M059J (cell line): ENCODE results near the gene LIMA1. TPM values are rescaled to one million over a fixed set of nuclear protein-coding genes. Genes with fewer than 3 reads are reported as not detected.
"Not testable (repeated sequence)": the region's sequence is repeated elsewhere in the genome, so short reads cannot be mapped to it uniquely, and the experiment has no call there.

Source experiments
- DNase-seq: peaks from one replicate; pipeline ENCODE4 v3.0.0-alpha.2; 2012; ENCODE audit warnings: low read depth
- total RNA-seq: library from RNA; depleted of rRNA; stranded (reverse); fragments of >200 nt; shearing (Covaris generic); gene quantifications from 2 replicates; pipeline ENCODE4 v1.2.3, GENCODE V29; 2014; rRNA removed

LIMA1 gene
- total RNA-seq = 199 and 240 TPM in 2 replicates

GRCh38 chr12:50283229-50283923 is at the start of gene LIMA1:
Gene LIMA1 (minus strand): TSS chr12:50283520. CDS start chr12:50248751, 34,769 bp downstream.
- DNase-seq = peak; percentile 84

GRCh38 chr12:50331745-50332144 is 48.4 kb upstream of the LIMA1 start:
- no peak for DNase-seq

DNA sequence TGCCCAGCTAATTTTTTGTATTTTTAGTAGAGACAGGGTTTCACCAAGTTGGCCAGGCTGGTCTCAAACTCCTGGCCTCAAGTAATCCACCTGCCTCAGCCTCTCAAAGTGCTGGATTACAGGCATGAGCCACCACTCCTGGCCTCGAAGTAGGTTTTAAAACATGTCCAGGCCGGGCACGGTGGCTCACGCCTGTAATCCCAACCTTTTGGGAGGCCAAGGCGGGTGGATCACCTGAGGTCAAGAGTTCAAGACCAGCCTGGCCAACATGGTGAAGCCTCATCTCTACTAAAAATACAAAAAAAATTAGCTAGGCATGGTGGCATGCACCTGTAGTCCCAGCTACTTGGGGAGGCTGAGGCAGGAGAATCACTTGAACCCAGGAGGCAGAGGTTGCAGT is 45.3 kb upstream of the LIMA1 start:
- not testable (repeated sequence) for DNase-seq

GRCh38 chr12:50326590-50327284 is 43.4 kb upstream of the LIMA1 start:
- DNase-seq = peak; percentile 74

DNA sequence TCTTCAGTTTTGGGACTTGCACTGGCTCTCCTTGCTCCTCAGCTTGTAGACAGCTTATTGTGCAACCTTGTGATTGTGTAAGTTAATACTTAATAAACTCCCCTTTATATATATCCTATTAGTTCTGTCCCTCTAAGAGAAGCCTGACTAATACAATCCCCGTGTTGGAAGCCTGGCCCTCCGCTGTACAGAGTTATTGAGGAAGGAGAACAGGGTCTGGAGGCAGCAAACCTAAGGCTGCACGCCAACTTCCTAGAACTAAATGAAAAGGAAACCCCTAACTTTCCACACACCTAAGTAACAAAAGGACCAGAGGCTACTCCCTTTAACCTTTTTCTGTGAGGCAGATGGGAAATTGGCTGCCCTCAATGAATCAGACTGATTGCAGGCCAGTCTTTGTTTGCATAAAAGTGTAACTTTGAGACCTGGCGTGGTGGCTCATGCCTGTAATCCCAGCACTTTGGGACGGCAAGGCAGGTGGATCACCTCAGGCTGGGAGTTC is 42.6 kb upstream of the LIMA1 start:
- DNase-seq = no peak

DNA sequence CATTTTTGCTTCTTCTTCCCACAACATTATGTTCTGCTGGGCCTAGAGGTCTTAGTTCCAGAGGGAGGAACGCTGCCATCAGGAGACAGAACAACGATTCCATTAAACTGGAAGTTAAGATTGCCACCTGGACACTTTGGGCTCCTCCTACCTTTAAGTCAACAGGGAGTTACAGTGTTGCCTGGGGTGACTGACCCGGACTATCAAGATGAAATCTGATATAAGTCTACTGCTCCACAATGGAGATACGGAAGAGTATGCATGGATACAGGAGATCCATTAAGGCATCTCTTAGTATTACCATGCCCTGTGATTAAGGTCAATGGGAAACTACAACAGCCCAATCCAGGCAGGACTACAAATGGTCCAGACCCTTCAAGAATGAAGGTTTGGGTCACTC is 41.5 kb upstream of the LIMA1 start:
- not testable (repeated sequence) for DNase-seq

- not testable (repeated sequence) for DNase-seq
Measured at GRCh38 chr12:50324077-50324476, 40.8 kb upstream of the LIMA1 start.

DNA sequence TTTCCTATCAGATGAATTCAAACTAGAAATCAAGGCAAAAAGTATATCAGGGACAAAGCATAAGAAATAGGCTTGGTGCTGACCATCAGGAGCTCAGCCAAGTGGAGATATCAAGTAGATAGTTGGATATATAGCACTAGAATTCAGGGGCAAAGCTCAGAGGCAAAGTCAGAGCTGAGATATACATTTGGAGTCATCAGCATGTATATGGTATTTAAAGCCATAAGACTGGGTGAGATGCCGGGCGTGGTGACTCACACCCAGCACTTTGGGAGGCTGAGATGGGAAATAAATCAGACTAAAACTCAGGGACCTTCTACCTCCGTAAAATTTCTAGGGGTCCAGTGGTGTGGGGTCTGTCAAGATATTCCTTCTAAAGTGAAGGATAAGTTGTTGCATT is 38.9 kb upstream of the LIMA1 start:
- no peak for DNase-seq

GRCh38 chr12:50317203-50317602 is 33.9 kb upstream of the LIMA1 start:
- DNase-seq = peak; percentile 20

DNA sequence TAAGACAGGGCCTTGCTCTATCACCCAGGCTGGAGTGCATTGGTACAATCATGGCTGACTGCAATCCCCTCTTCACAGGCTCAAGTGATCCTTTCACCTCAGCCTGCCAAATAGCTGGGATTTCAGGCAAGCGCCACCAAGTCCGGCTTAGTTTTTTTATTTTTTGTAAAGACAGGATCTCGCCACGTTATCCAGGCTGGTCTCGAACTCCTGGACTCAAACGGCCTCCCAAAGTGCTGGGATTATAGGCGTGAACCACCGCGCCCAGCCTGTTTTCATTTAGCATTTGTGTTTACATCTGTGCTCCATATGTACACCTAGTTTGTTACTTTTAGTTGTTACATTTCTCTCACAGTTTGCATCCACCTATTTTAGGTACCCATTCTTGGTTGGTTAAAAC is 32.5 kb upstream of the LIMA1 start:
- DNase-seq = no peak

DNA sequence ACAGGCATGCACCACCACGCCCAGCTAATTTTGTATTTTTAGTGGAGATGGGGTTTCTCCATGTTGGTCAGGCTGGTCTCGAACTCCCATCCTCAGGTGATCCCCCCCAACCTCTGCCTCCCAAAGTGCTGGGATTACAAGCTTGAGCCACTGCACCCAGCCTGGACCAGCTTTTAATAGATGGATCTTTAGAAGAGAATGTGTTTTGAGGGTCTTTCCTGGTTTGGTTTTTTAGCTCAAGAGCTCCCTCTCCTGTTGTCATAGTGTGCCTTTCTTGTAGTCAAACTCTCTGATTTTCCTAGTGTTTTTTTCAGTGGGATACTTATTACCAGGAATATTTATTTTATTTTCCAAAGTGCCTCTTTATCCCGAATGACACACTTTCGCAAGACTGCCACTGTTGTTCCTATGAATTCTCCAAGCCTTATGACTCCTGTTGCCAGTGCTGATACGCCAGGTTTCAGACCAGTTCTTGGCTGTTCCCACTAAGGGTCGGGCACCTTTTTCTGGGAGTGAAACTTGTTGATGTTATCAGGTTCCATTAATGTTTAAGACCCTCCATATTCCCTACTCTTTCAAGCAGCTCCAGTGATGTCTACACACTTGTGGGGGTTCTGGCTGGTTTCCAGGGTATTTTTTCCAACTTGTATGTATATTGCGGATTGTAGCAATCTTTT is 31.5 kb upstream of the LIMA1 start:
- DNase-seq = peak; percentile 55

GRCh38 chr12:50313971-50314370 is 30.7 kb upstream of the LIMA1 start:
- DNase-seq = not testable (repeated sequence)

DNA sequence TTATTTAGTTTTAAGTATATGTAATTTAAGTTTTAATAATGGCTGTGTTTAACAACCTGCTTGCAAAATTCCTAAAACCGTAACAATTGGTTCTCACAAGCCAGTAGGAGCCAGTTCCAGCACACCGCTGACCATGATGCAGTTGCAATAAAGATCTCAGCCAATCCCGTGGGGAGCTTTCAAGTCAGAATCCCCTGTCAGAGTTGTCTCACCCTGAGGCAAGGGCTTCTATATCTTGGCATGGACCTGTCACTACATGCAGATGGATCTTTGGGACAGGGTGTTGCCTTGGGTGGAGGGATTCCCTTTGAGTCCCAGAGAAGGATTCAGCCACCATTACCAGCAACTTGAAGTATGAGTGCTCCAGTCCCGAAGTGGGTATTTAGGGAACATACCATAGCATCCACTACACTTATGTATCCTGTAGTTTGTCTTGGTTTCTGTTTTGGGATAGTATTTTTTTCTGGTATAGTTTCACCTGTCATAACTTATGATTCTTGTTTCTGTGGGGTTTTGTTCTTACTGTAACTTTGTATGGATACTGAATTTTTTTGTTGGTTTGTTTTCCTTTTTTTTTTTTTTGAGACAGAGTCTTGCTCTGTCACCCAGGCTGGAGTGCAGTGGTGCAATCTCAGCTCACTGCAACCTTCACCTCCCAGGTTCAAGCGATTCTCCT is 30.1 kb upstream of the LIMA1 start:
- no peak for DNase-seq

DNA sequence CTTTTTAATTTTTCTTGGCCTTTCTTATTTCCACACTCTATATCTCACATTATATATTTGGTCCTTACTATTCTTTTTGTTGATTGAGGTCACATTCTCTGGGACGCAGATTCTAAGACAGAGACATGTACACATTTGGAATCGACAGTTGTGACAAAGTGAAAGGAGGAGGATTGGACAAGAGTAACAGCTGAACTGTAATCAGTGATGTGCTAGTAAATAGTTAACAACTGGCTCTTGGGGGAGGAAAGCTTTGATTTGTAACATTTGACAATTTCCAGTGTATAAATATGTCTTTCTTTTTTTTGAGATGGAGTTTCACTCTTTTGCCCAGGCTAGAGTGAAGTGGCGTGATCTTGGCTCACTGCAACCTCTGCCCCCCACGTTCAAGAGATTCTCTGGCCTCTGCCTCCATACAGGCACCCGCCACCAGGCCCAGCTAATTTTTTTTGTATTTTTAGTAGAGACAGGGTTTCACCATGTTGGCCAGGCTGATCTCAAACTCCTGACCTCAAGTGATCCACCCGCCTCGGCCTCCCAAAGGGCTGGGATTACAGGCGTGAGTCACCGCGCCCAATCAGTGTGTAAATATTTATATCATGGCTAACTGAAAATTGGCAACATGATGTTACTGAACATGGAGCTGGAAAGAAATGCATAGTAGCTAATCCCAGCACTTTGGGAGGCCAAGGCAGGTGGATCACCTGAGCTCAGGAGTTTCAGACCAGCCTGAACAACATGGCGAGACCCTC is 28.7 kb upstream of the LIMA1 start:
- peak; percentile 83 for DNase-seq

GRCh38 chr12:50309950-50310349 is 26.6 kb upstream of the LIMA1 start:
- no peak for DNase-seq

- peak; percentile 88 for DNase-seq
Measured at GRCh38 chr12:50302686-50303085, 19.4 kb upstream of the LIMA1 start.

- no peak for DNase-seq
Measured at GRCh38 chr12:50297996-50298395, 14.7 kb upstream of the LIMA1 start.

GRCh38 chr12:50297027-50297426 is 13.7 kb upstream of the LIMA1 start:
- peak; percentile 19 for DNase-seq

DNA sequence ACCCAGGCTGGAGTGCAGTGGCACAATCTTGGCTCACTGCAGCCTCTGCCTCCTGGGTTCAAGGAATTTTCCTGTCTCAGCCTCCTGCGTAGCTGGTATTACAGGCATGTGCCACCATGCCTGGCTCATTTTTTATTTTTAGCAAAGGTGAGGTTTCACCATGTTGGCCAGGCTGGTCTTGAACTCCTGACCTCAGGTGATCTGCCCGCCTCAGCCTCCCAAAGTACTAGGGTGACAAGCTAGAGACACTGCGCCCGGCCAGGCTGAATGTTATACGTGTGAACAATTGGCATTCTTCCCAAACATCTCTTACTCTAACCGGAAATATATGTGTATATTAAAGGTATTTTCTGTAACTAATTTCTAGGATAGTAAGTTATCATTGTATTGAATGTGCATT is 13.2 kb upstream of the LIMA1 start:
- DNase-seq = no peak

DNA sequence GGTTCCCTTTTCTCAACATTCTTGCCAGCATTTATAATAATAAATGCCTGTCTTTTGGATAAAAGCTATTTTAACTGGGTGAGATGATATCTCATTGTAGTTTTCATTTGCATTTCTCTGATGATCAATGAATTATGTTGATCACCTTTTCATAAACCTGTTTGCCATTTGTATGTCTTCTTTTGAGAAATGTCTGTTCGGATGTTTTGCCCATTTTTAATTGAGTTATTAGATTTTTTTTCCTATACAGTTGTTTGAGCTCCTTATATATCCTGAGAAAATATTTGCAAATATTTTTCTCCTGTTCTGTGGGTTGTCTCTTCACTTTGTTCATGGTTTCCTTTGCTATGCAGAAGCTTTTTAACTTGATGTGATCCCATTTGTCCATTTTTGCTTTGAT is 8.1 kb upstream of the LIMA1 start:
- no peak for DNase-seq

DNA sequence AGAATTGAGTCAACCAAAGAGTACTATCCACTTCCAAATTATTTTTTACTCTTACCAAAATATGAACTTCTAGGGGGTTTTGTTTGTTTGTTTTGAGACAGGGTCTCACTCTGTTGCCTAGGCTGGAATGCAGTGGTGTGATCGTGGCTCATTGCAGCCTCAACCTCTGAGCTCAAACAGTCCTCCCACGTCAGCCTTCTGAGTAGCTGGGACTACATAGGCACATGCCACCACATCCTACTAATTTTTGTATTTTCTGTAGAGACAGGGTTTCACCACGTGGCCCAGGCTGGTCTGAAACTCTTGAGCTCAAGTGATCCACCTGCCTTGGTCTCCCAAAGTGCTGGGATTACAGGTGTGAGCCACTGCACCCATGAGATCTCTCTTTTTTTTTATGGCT is 7.4 kb upstream of the LIMA1 start:
- not testable (repeated sequence) for DNase-seq
